Measurements from ENCODE around the gene GYS2. TPM values are rescaled to one million over a fixed set of nuclear protein-coding genes. Genes with fewer than 3 reads are reported as not detected.
"Not testable (repeated sequence)": the region's sequence is repeated elsewhere in the genome, so short reads cannot be mapped to it uniquely, and the experiment has no call there.

GYS2 gene
- total and polyA plus RNA-seq, 2 experiments from 2014 or later, result not detected

GRCh38 chr12:21648378-21648777 lies 43.7 kb upstream of the GYS2 start:
- H3K79me2 ChIP-seq (ENCODE audit: insufficient read depth), result peaks cover 52% of the 10 kb centered on the region
- peaks cover 69% of the 10 kb centered on the region for H3K36me3 ChIP-seq (ENCODE audit: low read depth)

GRCh38 chr12:21647179-21647578 lies 42.5 kb upstream of the GYS2 start:
- H3K9ac ChIP-seq, result no peak overlapping the region
- no peak for DNase-seq
- no peaks in the 10 kb centered on the region for H4K20me1 ChIP-seq (ENCODE audit: insufficient read depth)
- H3K9me3 ChIP-seq (ENCODE audit: low read depth), result no peaks in the 10 kb centered on the region
- peaks cover 11% of the 10 kb centered on the region; the same call in 1 of the 2 replicates for H3F3A ChIP-seq (ENCODE audit: insufficient read depth)
- no peak overlapping the region for H3K27ac ChIP-seq
- no peaks in the 10 kb centered on the region for H3K27me3 ChIP-seq (replicated peaks; ENCODE audit: insufficient read depth)
- in situ Hi-C loops (cut with MboI), result no loop called here
- no peak overlapping the region for H3K4me3 ChIP-seq
- H3K4me2 ChIP-seq (ENCODE audit: unreplicated experiment), result no peak overlapping the region
- no peak overlapping the region for H2AFZ ChIP-seq
- H3K4me1 ChIP-seq (ENCODE audit: insufficient read depth), result no peaks in the 10 kb centered on the region
- peaks cover 44% of the 10 kb centered on the region for H3K79me2 ChIP-seq (ENCODE audit: insufficient read depth)
- H3K9me2 ChIP-seq (ENCODE audit: insufficient read depth), result no peaks in the 10 kb centered on the region
- TF ChIP-seq EZH2 (IDR thresholded peaks at IDR 0.05; ENCODE audit: insufficient read depth, poor library complexity, severe bottlenecking) (no peak), EZH2phosphoT487 (IDR thresholded peaks at IDR 0.05; ENCODE audit: insufficient read depth, low read depth) (no peak)
- peaks cover 69% of the 10 kb centered on the region for H3K36me3 ChIP-seq (ENCODE audit: low read depth)

More at GRCh38 chr12:21648378-21648777, 43.7 kb upstream of the GYS2 start:
- Histone ChIP-seq H3K4me3 (no peak overlapping the region), H3K27ac (no peak overlapping the region), H4K20me1 (ENCODE audit: insufficient read depth) (no peaks in the 10 kb centered on the region), H2AFZ (no peak overlapping the region), H3K27me3 (replicated peaks; ENCODE audit: insufficient read depth) (no peaks in the 10 kb centered on the region), H3K4me1 (ENCODE audit: insufficient read depth) (no peaks in the 10 kb centered on the region), H3K9me2 (ENCODE audit: insufficient read depth) (no peaks in the 10 kb centered on the region), H3K9me3 (ENCODE audit: low read depth) (no peaks in the 10 kb centered on the region), H3K4me2 (ENCODE audit: unreplicated experiment) (no peak overlapping the region), H3F3A (ENCODE audit: insufficient read depth) (peaks cover 2% of the 10 kb centered on the region; the same call in 1 of the 2 replicates), H3K9ac (no peak overlapping the region)
- no peak for DNase-seq
- TF ChIP-seq EZH2phosphoT487 (IDR thresholded peaks at IDR 0.05; ENCODE audit: insufficient read depth, low read depth) (no peak), EZH2 (IDR thresholded peaks at IDR 0.05; ENCODE audit: insufficient read depth, poor library complexity, severe bottlenecking) (no peak)
- in situ Hi-C loops (cut with MboI), result no loop called here
- 92 to 100% methylated on average over 2 of the region's 2 CpGs for WGBS, 2 experiments (ENCODE audit: low coverage in 1 of 2, low lambda C conversion rate in 2 of 2, missing lambda C conversion rate in 2 of 2)

GRCh38 chr12:21645041-21645500 lies 40.4 kb upstream of the GYS2 start:
- Histone ChIP-seq H3K36me3 (ENCODE audit: low read depth) (peaks cover 74% of the 10 kb centered on the region), H3K79me2 (ENCODE audit: insufficient read depth) (peaks cover 28% of the 10 kb centered on the region; the same call in 1 of the 2 replicates), H3F3A (ENCODE audit: insufficient read depth) (peaks cover 18% of the 10 kb centered on the region; the same call in 1 of the 2 replicates)
- DNase-seq; H3K27ac ChIP-seq; H3K27me3 ChIP-seq (replicated peaks; ENCODE audit: insufficient read depth); H3K9ac ChIP-seq; H3K9me2 ChIP-seq (ENCODE audit: insufficient read depth); H3K4me3 ChIP-seq; H3K4me2 ChIP-seq (ENCODE audit: unreplicated experiment); in situ Hi-C loops (cut with MboI); H4K20me1 ChIP-seq (ENCODE audit: insufficient read depth); H3K9me3 ChIP-seq (ENCODE audit: low read depth); H3K4me1 ChIP-seq (ENCODE audit: insufficient read depth); H2AFZ ChIP-seq: not testable (repeated sequence)
- WGBS, 2 experiments (ENCODE audit: low coverage in 1 of 2, low lambda C conversion rate in 2 of 2, missing lambda C conversion rate in 2 of 2), result 86 to 90% methylated on average over 7 of the region's 7 CpGs

DNA sequence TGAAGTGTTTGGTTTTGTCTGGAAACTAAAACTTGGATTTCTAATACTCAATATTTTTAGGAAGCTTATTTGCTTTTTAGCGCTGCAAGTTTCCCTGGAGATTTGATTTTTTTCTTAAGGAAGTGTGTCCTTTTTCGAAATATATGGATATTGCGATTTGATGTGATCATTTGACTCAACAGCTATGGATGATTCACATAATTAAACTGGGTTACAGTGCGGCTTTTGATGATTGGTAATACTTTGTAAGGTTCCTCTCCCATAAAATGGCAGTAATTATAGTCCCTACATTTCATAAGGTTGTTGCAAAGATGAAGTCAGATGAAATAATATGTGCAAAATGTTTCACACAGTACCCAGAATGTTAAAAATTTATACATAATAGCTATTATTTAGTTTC lies 39.9 kb upstream of the GYS2 start:
- no peak overlapping the region for H3K9ac ChIP-seq

GRCh38 chr12:21643758-21644157 lies 39.1 kb upstream of the GYS2 start:
- Histone ChIP-seq H3K27ac (no peak overlapping the region), H3K4me2 (ENCODE audit: unreplicated experiment) (no peak overlapping the region), H3K27me3 (replicated peaks; ENCODE audit: insufficient read depth) (no peaks in the 10 kb centered on the region), H3K36me3 (ENCODE audit: low read depth) (peaks cover 76% of the 10 kb centered on the region), H3K9ac (no peak overlapping the region), H3K4me3 (no peak overlapping the region), H3K79me2 (ENCODE audit: insufficient read depth) (peaks cover 29% of the 10 kb centered on the region; the same call in 1 of the 2 replicates), H3K9me2 (ENCODE audit: insufficient read depth) (no peaks in the 10 kb centered on the region), H3F3A (ENCODE audit: insufficient read depth) (peaks cover 18% of the 10 kb centered on the region; the same call in 1 of the 2 replicates), H4K20me1 (ENCODE audit: insufficient read depth) (no peaks in the 10 kb centered on the region), H3K9me3 (ENCODE audit: low read depth) (no peaks in the 10 kb centered on the region), H2AFZ (no peak overlapping the region), H3K4me1 (ENCODE audit: insufficient read depth) (0 out of 2 replicates have a peak, but pooled peaks cover under 1% of the 10 kb centered on the region)
- no peak for TF ChIP-seq EZH2phosphoT487 (IDR thresholded peaks at IDR 0.05; ENCODE audit: insufficient read depth, low read depth)
- no peak for TF ChIP-seq EZH2 (IDR thresholded peaks at IDR 0.05; ENCODE audit: insufficient read depth, poor library complexity, severe bottlenecking)
- 97 to 99% methylated on average over 3 of the region's 3 CpGs for WGBS, 2 experiments (ENCODE audit: low coverage in 1 of 2, low lambda C conversion rate in 2 of 2, missing lambda C conversion rate in 2 of 2)
- in situ Hi-C loops (cut with MboI), result no loop called here
- DNase-seq, result no peak

More for the DNA sequence above, 39.9 kb upstream of the GYS2 start:
- H3K27ac ChIP-seq, result no peak overlapping the region
- no peak overlapping the region for H3K4me2 ChIP-seq (ENCODE audit: unreplicated experiment)
- no peak for DNase-seq
- TF ChIP-seq EZH2phosphoT487 (IDR thresholded peaks at IDR 0.05; ENCODE audit: insufficient read depth, low read depth) (no peak), EZH2 (IDR thresholded peaks at IDR 0.05; ENCODE audit: insufficient read depth, poor library complexity, severe bottlenecking) (no peak)
- 85 to 89% methylated on average over 4 of the region's 4 CpGs for WGBS, 2 experiments (ENCODE audit: low coverage in 1 of 2, low lambda C conversion rate in 2 of 2, missing lambda C conversion rate in 2 of 2)
- in situ Hi-C loops (cut with MboI), result no loop called here
- H3K9me2 ChIP-seq (ENCODE audit: insufficient read depth), result no peaks in the 10 kb centered on the region
- H3F3A ChIP-seq (ENCODE audit: insufficient read depth), result peaks cover 18% of the 10 kb centered on the region; the same call in 1 of the 2 replicates
- peaks cover 76% of the 10 kb centered on the region for H3K36me3 ChIP-seq (ENCODE audit: low read depth)
- H2AFZ ChIP-seq, result no peak overlapping the region
- no peaks in the 10 kb centered on the region for H3K4me1 ChIP-seq (ENCODE audit: insufficient read depth)
- no peaks in the 10 kb centered on the region for H4K20me1 ChIP-seq (ENCODE audit: insufficient read depth)
- no peak overlapping the region for H3K4me3 ChIP-seq
- H3K9me3 ChIP-seq (ENCODE audit: low read depth), result no peaks in the 10 kb centered on the region
- H3K27me3 ChIP-seq (replicated peaks; ENCODE audit: insufficient read depth), result no peaks in the 10 kb centered on the region
- H3K79me2 ChIP-seq (ENCODE audit: insufficient read depth), result peaks cover 29% of the 10 kb centered on the region; the same call in 1 of the 2 replicates

Data from GM23248 (cell line).